ENCODE data around the gene MRTFA.
"Not testable (repeated sequence)": the region's sequence is repeated elsewhere in the genome, so short reads cannot be mapped to it uniquely, and the experiment has no call there.

The MRTFA gene

DNA sequence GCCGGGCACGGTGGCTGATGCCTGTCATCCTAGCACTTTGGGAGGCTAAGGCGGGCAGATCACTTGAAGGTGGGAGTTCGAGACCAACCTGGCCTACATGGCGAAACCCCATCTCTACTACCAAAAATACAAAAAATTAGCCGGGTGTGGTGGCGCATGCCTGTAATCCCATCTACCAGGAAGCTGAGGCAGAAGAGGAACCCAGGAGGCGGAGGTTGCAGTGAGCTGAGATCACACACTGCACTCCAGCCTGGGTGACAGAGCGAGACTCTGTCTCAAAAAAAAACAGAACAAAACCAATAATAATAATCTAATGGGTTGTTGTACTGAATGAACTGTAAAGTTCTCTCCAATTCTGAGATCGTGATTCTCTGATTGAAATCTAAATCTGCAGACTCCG lies 258.1 kb downstream of the MRTFA start:
- H3K9ac ChIP-seq (ENCODE audit: low read length); H3K9me3 ChIP-seq (ENCODE audit: control insufficient read depth, low read depth, low read length); H3K4me1 ChIP-seq (ENCODE audit: control insufficient read depth, low read depth, low read length); H3K4me3 ChIP-seq (ENCODE audit: low read length); H3K27ac ChIP-seq (ENCODE audit: low read length); H3K27me3 ChIP-seq (ENCODE audit: control insufficient read depth, insufficient read depth, low read length); H3K36me3 ChIP-seq (ENCODE audit: control insufficient read depth, low read depth, low read length): not testable (repeated sequence)

DNA sequence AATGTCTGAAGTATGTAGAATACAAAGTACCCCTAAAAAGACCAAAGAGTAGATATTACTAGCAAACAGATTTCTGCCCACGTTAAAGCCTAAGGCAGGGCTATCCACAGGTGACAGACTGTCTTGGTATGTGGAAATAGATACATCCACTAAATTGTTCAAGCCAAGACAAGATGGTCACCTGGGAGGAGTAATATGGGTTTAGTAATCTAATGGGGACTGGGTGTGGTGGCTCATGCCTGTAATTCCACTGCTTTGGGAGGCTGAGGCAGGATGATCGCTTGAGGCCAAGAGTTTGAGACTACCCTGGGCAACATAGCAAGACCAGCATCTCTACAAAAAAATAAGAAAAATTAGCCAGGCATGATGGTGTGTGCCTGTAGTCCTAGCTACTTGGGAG lies 258.6 kb downstream of the MRTFA start:
- Histone ChIP-seq H3K4me3 (ENCODE audit: low read length) (no peak overlapping the region), H3K4me1 (ENCODE audit: control insufficient read depth, low read depth, low read length) (no peaks in the 10 kb centered on the region), H3K36me3 (ENCODE audit: control insufficient read depth, low read depth, low read length) (peaks cover 3% of the 10 kb centered on the region), H3K9me3 (ENCODE audit: control insufficient read depth, low read depth, low read length) (no peaks in the 10 kb centered on the region), H3K9ac (ENCODE audit: low read length) (no peak overlapping the region), H3K27ac (ENCODE audit: low read length) (no peak overlapping the region), H3K27me3 (ENCODE audit: control insufficient read depth, insufficient read depth, low read length) (no peaks in the 10 kb centered on the region)

DNA sequence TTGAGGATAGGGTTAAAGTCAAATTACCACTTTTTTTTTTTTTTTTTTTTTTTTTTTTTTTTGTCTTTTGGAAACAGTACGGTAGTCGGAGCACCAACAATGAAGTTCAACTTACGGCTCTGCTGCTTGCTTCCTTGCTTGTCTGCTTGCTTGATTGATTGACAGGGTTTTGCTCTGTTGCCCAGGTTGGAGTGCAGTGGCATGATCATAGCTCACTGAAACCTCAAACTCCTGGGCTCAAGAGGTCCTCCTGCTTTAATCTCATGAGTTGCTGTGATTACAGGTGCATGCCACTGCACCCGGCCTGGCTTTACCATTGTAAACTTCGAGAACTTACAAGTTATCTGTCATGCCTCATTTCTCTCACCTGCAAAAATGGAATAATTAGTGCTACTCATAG lies 260.4 kb downstream of the MRTFA start:
- Histone ChIP-seq H3K36me3 (ENCODE audit: control insufficient read depth, low read depth, low read length) (peaks cover 3% of the 10 kb centered on the region), H3K9ac (ENCODE audit: low read length) (no peak overlapping the region), H3K27ac (ENCODE audit: low read length) (no peak overlapping the region), H3K4me3 (ENCODE audit: low read length) (no peak overlapping the region), H3K27me3 (ENCODE audit: control insufficient read depth, insufficient read depth, low read length) (no peaks in the 10 kb centered on the region), H3K9me3 (ENCODE audit: control insufficient read depth, low read depth, low read length) (no peaks in the 10 kb centered on the region), H3K4me1 (ENCODE audit: control insufficient read depth, low read depth, low read length) (no peaks in the 10 kb centered on the region)

DNA sequence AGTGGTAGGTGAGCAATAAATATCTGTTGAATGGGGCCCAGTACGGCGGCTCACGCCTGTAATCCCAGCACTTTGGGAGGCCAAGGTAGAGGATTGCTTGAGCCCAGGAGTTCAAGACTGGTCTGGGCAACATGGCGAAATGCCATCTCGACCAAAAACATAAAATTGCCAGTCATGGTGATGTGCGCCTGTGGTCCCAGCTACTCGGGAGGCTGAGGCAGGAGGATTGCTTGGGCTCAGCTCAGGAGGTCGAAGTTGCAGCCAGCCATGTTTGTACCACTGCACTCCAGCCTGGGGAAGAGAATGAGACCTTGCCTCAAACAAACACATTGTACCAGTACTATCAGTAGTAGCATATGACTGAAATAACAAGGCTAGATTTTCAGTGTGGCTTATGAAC lies 262.0 kb downstream of the MRTFA start:
- Histone ChIP-seq H3K4me3 (ENCODE audit: low read length) (no peak overlapping the region), H3K27me3 (ENCODE audit: control insufficient read depth, insufficient read depth, low read length) (no peaks in the 10 kb centered on the region), H3K9ac (ENCODE audit: low read length) (no peak overlapping the region), H3K9me3 (ENCODE audit: control insufficient read depth, low read depth, low read length) (no peaks in the 10 kb centered on the region), H3K27ac (ENCODE audit: low read length) (no peak overlapping the region), H3K4me1 (ENCODE audit: control insufficient read depth, low read depth, low read length) (no peaks in the 10 kb centered on the region), H3K36me3 (ENCODE audit: control insufficient read depth, low read depth, low read length) (peaks cover 3% of the 10 kb centered on the region)

DNA sequence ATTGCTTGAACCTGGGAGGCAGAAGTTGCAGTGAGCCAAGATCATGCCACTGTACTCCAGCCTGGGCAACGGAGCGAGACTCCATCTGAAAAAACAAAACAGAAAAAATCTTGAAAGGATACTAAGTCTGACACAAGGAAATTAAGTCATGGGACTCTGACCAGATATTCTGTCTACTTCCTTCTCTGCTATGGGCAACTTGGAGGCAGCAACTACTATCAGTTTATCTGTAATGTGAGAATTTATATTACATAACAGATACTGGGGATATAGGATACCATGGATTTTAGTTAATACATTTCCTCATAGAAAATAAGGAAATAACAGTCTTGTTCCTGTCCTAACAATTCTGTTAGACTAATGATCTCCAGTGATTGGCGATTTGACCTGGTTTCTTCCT lies 267.7 kb downstream of the MRTFA start:
- H3K4me3 ChIP-seq (ENCODE audit: low read length), result no peak overlapping the region
- no peaks in the 10 kb centered on the region for H3K27me3 ChIP-seq (ENCODE audit: control insufficient read depth, insufficient read depth, low read length)
- H3K4me1 ChIP-seq (ENCODE audit: control insufficient read depth, low read depth, low read length), result no peaks in the 10 kb centered on the region
- no peak overlapping the region for H3K27ac ChIP-seq (ENCODE audit: low read length)
- no peak overlapping the region for H3K9ac ChIP-seq (ENCODE audit: low read length)
- peaks cover 48% of the 10 kb centered on the region for H3K36me3 ChIP-seq (ENCODE audit: control insufficient read depth, low read depth, low read length)
- H3K9me3 ChIP-seq (ENCODE audit: control insufficient read depth, low read depth, low read length), result no peaks in the 10 kb centered on the region

DNA sequence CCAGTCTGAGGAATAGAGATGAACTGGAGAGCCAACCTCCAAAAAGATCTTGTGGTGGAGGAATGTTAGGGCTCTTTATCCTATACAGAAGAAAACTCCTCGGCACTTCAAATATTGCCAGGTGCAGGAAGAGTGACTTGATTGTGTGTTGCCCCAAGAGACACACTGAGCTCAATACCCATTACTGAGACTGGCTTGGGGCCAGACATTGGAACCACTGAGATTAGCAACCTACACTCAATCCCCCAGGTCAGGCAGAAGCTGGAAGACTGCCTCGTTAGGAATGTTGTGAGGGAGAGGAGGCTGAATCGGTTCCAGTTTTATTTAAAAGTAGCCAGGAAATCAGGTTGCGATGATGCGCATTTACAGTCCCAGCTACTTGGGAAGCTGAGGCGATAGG lies 268.5 kb downstream of the MRTFA start:
- H3K4me3 ChIP-seq (ENCODE audit: low read length), result no peak overlapping the region
- no peaks in the 10 kb centered on the region for H3K4me1 ChIP-seq (ENCODE audit: control insufficient read depth, low read depth, low read length)
- no peak overlapping the region for H3K9ac ChIP-seq (ENCODE audit: low read length)
- H3K27ac ChIP-seq (ENCODE audit: low read length), result no peak overlapping the region
- no peaks in the 10 kb centered on the region for H3K27me3 ChIP-seq (ENCODE audit: control insufficient read depth, insufficient read depth, low read length)
- no peaks in the 10 kb centered on the region for H3K9me3 ChIP-seq (ENCODE audit: control insufficient read depth, low read depth, low read length)
- peaks cover 52% of the 10 kb centered on the region for H3K36me3 ChIP-seq (ENCODE audit: control insufficient read depth, low read depth, low read length)

DNA sequence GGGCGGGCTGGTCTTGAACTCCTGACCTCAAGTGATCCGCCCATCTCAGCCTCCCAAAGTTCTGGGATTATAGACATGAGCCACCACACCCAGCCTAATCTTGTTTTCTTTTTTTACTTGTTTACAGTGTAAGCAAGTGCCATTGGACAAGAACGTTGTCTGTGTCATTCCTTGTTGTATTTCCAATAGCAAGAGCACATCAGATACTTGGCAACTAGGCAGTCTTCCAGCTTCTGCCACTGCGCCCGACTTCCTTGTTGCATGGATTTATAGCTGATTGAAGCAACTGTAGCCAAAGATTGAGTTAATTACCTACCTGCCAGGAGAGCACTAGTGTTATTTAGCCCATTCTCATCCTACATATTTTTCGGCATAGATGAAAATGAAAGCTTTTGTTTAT lies 269.2 kb downstream of the MRTFA start:
- H3K36me3 ChIP-seq (ENCODE audit: control insufficient read depth, low read depth, low read length), result peaks cover 58% of the 10 kb centered on the region

DNA sequence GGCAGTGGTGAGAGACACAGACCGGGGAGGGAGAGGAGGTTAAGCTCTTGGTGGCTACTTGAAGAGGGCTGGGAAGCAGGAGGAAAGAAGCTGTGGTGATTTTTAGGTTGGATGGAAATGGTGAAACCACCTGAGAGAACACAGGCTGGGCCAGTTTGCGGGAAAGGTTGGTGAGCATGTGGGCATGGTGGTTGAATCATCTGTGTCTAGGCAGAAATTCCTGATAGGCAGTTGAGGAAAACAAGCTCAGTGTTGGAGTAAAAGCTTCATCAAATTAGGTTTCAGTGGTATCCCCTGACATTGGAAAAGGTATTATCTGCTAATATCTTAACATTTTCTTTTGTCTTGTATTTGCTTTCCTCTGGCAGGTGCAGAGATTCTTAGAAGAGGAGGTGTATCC lies 270.5 kb downstream of the MRTFA start:
- Histone ChIP-seq H3K4me1 (ENCODE audit: control insufficient read depth, low read depth, low read length) (no peaks in the 10 kb centered on the region), H3K9me3 (ENCODE audit: control insufficient read depth, low read depth, low read length) (no peaks in the 10 kb centered on the region), H3K27ac (ENCODE audit: low read length) (no peak overlapping the region), H3K4me3 (ENCODE audit: low read length) (no peak overlapping the region), H3K9ac (ENCODE audit: low read length) (no peak overlapping the region), H3K36me3 (ENCODE audit: control insufficient read depth, low read depth, low read length) (peaks cover 71% of the 10 kb centered on the region), H3K27me3 (ENCODE audit: control insufficient read depth, insufficient read depth, low read length) (no peaks in the 10 kb centered on the region)

More for the DNA sequence above, 269.2 kb downstream of the MRTFA start:
- no peaks in the 10 kb centered on the region for H3K4me1 ChIP-seq (ENCODE audit: control insufficient read depth, low read depth, low read length)
- no peak overlapping the region for H3K4me3 ChIP-seq (ENCODE audit: low read length)
- H3K9me3 ChIP-seq (ENCODE audit: control insufficient read depth, low read depth, low read length), result no peaks in the 10 kb centered on the region
- H3K9ac ChIP-seq (ENCODE audit: low read length), result no peak overlapping the region
- no peaks in the 10 kb centered on the region for H3K27me3 ChIP-seq (ENCODE audit: control insufficient read depth, insufficient read depth, low read length)
- H3K27ac ChIP-seq (ENCODE audit: low read length), result no peak overlapping the region

DNA sequence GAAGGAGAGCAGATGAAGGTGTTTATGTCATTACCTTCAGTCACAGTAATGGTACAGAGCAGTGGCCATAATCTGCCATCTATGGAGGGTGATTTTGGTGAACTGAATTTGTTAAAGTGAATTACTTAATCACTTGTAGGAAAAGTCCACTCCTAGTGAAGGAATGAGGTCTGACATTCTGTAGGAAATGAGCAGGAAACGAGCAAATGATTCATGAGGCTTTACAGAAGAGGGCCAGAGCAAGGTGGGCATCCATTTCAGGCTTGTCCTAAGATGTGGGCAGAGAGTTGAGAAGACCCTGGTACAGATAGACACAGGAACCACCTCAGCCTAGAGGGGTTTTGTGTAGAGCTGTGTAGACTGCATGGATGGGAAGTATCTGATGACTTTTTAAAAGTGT lies 272.1 kb downstream of the MRTFA start:
- Histone ChIP-seq H3K27me3 (ENCODE audit: control insufficient read depth, insufficient read depth, low read length) (no peaks in the 10 kb centered on the region), H3K27ac (ENCODE audit: low read length) (no peak overlapping the region), H3K4me1 (ENCODE audit: control insufficient read depth, low read depth, low read length) (no peaks in the 10 kb centered on the region), H3K9ac (ENCODE audit: low read length) (no peak overlapping the region), H3K4me3 (ENCODE audit: low read length) (no peak overlapping the region), H3K36me3 (ENCODE audit: control insufficient read depth, low read depth, low read length) (peaks cover 88% of the 10 kb centered on the region), H3K9me3 (ENCODE audit: control insufficient read depth, low read depth, low read length) (no peaks in the 10 kb centered on the region)

DNA sequence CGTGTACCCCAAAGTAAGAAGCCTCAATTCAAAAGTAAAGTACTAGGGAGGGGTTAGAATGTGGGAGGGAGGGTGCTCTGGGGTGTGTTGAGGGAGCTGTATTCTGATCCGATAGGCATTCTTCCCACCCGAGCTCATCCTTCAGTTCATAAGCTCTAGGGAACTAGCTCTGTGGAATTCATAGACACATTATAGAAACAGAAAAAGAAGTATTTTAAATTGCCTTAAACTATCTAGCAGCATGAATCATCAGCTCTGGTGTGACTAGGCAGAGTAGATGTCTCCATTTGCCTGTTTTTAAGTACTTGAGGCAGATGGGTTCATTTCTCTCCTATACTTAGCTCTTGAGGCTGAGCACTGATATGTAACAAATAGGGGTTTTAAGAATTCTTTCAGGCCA lies 273.5 kb downstream of the MRTFA start:
- Histone ChIP-seq H3K9me3 (ENCODE audit: control insufficient read depth, low read depth, low read length) (no peaks in the 10 kb centered on the region), H3K27me3 (ENCODE audit: control insufficient read depth, insufficient read depth, low read length) (no peaks in the 10 kb centered on the region), H3K4me3 (ENCODE audit: low read length) (no peak overlapping the region), H3K9ac (ENCODE audit: low read length) (no peak overlapping the region), H3K36me3 (ENCODE audit: control insufficient read depth, low read depth, low read length) (peaks cover 97% of the 10 kb centered on the region), H3K27ac (ENCODE audit: low read length) (no peak overlapping the region), H3K4me1 (ENCODE audit: control insufficient read depth, low read depth, low read length) (no peaks in the 10 kb centered on the region)

DNA sequence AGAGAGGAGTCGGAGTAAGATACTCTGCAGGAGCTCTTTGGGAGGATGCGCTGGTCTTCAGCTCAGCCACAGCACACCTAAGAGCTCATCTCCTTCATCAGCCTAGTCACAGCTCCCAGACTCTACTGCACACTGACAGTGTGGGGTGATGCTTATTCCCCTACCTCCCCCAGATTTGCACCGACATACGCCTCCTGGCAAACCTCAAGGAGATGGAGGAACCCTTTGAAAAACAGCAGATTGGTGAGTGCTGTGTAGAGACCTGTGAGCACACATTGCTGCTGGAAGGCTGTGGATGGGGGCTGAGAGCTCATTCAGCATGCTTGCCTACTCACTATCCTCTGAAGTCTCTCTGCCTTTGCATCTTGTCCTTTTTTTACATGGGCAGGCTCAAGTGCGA lies 275.4 kb downstream of the MRTFA start:
- Histone ChIP-seq H3K9me3 (ENCODE audit: control insufficient read depth, low read depth, low read length) (no peaks in the 10 kb centered on the region), H3K36me3 (ENCODE audit: control insufficient read depth, low read depth, low read length) (peaks cover 94% of the 10 kb centered on the region), H3K9ac (ENCODE audit: low read length) (no peak overlapping the region), H3K27me3 (ENCODE audit: control insufficient read depth, insufficient read depth, low read length) (no peaks in the 10 kb centered on the region), H3K27ac (ENCODE audit: low read length) (no peak overlapping the region), H3K4me1 (ENCODE audit: control insufficient read depth, low read depth, low read length) (no peaks in the 10 kb centered on the region), H3K4me3 (ENCODE audit: low read length) (no peak overlapping the region)
